ENCODE measurements around the gene KLRC3. TPM values are rescaled to one million over a fixed set of nuclear protein-coding genes. Genes with fewer than 3 reads are reported as not detected.
"Not testable (repeated sequence)": the region's sequence is repeated elsewhere in the genome, so short reads cannot be mapped to it uniquely, and the experiment has no call there.

The KLRC3 gene
- total and polyA plus RNA-seq, 2 of the 13 experiments (the other 11 are each of a cell fraction or from before 2014, with no cell fraction given), result not detected

DNA sequence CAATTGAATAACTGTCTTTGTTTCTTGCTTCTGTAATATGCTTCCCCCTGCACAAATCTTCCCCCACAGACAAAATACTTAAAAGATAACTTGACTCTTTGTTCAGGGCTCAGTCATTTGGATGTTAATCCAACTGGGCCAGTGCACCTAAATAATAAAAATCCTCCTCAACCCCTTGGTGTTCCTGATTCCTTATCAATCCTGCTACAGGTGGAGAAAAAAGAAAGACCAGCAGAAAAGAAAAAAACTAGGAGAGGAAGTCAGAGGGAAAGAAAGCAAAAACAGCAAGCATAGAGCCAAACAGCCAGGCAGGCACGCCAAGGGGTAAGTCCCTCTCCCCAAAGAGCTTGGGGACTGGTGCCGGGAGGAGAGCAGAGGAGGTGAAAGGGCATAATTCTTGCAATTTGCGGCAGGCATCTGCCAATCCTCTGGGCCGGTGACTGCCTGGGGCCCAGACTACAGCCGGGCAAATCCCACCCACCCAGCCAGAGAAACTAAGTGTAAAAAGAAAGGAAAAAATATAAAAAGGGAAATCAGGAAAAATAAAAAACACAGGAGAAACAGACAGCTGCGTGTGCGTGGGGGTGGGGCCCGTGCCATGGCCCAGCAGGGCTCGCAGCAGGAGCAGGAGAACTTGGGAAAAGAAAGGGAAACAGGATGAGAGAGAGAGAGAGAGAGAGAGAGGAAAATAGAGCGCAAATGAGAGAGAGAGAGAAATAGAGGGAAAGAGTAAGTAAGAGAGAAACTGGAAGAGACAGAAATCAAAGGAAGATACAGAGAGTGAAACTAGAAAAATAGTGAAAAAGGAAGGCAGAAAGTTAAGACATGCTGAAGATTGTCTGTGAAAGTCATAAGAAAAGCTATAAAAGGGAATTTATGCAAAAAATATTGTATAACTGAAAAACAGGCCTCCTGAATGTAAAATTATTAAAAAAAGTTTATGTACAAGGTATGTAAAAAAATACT lies 51.9 kb downstream of the KLRC3 start (continued):
- TF ChIP-seq, protein P1, sequence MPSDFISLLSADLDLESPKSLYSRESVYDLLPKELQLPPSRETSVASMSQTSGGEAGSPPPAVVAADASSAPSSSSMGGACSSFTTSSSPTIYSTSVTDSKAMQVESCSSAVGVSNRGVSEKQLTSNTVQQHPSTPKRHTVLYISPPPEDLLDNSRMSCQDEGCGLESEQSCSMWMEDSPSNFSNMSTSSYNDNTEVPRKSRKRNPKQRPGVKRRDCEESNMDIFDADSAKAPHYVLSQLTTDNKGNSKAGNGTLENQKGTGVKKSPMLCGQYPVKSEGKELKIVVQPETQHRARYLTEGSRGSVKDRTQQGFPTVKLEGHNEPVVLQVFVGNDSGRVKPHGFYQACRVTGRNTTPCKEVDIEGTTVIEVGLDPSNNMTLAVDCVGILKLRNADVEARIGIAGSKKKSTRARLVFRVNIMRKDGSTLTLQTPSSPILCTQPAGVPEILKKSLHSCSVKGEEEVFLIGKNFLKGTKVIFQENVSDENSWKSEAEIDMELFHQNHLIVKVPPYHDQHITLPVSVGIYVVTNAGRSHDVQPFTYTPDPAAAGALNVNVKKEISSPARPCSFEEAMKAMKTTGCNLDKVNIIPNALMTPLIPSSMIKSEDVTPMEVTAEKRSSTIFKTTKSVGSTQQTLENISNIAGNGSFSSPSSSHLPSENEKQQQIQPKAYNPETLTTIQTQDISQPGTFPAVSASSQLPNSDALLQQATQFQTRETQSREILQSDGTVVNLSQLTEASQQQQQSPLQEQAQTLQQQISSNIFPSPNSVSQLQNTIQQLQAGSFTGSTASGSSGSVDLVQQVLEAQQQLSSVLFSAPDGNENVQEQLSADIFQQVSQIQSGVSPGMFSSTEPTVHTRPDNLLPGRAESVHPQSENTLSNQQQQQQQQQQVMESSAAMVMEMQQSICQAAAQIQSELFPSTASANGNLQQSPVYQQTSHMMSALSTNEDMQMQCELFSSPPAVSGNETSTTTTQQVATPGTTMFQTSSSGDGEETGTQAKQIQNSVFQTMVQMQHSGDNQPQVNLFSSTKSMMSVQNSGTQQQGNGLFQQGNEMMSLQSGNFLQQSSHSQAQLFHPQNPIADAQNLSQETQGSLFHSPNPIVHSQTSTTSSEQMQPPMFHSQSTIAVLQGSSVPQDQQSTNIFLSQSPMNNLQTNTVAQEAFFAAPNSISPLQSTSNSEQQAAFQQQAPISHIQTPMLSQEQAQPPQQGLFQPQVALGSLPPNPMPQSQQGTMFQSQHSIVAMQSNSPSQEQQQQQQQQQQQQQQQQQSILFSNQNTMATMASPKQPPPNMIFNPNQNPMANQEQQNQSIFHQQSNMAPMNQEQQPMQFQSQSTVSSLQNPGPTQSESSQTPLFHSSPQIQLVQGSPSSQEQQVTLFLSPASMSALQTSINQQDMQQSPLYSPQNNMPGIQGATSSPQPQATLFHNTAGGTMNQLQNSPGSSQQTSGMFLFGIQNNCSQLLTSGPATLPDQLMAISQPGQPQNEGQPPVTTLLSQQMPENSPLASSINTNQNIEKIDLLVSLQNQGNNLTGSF (CRISPR knock-in tag; IDR thresholded peaks at IDR 0.05), result no peak

DNA sequence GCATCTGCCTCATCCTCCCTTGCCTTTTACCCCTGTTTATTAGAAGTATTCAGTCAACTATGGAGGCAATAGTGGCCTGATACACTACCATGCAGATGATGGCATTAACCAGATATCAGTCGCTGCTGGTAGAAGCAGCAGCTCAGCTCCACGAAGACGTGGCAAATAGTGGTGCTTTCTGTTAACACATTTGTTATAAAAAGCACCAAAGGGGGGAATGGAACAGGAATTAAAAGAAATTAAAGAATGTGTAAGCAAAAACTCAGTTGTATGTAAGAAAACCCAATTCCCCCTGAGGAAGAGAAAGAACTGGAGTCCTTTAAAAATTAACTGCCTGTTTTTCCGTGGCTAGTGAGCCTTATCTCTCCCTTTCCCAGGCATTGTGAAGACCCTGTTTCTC lies 52.7 kb downstream of the KLRC3 start:
- H3K27me3 ChIP-seq (ENCODE audit: control insufficient read depth in 1 of 2, insufficient read depth in 2 of 2, low read length in 2 of 2); H3K9me3 ChIP-seq (ENCODE audit: low read length); H3K27ac ChIP-seq (ENCODE audit: extremely low read length, insufficient read depth, low read length); H3K4me2 ChIP-seq (ENCODE audit: low read depth, low read length); BruUV-seq (replicated peaks); H4K20me1 ChIP-seq (ENCODE audit: insufficient read depth, low read length); POLR2A ChIA-PET; FAIRE-seq; H3K4me3 ChIP-seq (replicated peaks in 1 of 3; ENCODE audit: insufficient read depth in 1 of 3, low read depth in 2 of 3, low read length in 3 of 3); H3K36me3 ChIP-seq (replicated peaks in 1 of 2; ENCODE audit: control insufficient read depth in 1 of 2, insufficient read depth in 2 of 2, low read length in 2 of 2); H3K79me2 ChIP-seq (ENCODE audit: insufficient read depth, low read length); DNase-seq (ENCODE audit: low spot score); ATAC-seq; H2AFZ ChIP-seq (ENCODE audit: low read length); in situ Hi-C loops (cut with HindIII; ENCODE audit: extremely low pct_ligation_motif_present, low pct_unique_long_range_greater_than_20kb); H3K9ac ChIP-seq (ENCODE audit: insufficient read depth, low read depth, low read length): not testable (repeated sequence)
- WGBS (ENCODE audit: low lambda C conversion rate), result 67% methylated on average over 4 of the region's 4 CpGs
- intact Hi-C loops (cut with micrococcal nuclease; ENCODE audit: unreplicated experiment), result loop anchor here (5.0 kb wide), 1 partner anchor 45 kb away; no protein-coding TSS in a partner anchor
- CTCF ChIA-PET (ENCODE audit: low intra/inter-chr PET ratio, low total read pairs), result interaction anchor here (0.9 kb wide), 1 partner anchor 195 kb away, joined by 3 read pairs; no protein-coding TSS in a partner anchor
- H3K4me1 ChIP-seq (ENCODE audit: insufficient read depth, low read length), result peaks cover 24% of the 10 kb centered on the region

All from HepG2 (cell line).